ENCODE data around the gene TACC2.
"Not testable (repeated sequence)": the region's sequence is repeated elsewhere in the genome, so short reads cannot be mapped to it uniquely, and the experiment has no call there.

Gene TACC2

DNA sequence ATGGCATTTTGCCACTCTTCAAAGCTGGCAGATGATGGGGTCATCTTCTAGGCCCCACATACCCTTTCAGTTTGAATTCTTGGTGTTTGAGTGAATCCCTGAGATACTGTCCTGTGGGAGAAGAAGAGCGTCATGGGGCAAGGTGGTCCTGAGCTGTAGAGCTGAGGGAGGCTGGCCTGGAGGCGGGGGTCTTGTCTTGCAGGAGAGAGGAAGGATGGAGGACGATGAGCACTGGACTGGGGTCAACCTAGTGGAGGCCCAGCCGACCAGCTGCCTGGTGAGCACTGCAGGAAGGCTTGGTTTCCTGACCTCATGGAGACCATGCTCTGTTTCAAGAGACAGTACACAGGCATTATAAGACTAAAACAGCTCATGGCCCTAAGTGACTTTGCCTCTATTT lies 114.6 kb downstream of the TACC2 start:
- H3K36me3 ChIP-seq (ENCODE audit: insufficient read depth, low read length) = no peaks in the 10 kb centered on the region
- H3K4me3 ChIP-seq (ENCODE audit: low read depth in 1 of 2, low read length in 2 of 2) = no peak overlapping the region
- H3K9ac ChIP-seq (ENCODE audit: low read length) = no peak overlapping the region
- H3K4me1 ChIP-seq (ENCODE audit: insufficient read depth, low read length) = peaks cover 28% of the 10 kb centered on the region
- no peaks in the 10 kb centered on the region for H3K27me3 ChIP-seq (ENCODE audit: control insufficient read depth in 1 of 2, insufficient read depth in 2 of 2, low read length in 2 of 2)
- no peaks in the 10 kb centered on the region for H3K9me3 ChIP-seq (ENCODE audit: low read length)
- no peak overlapping the region for H3K27ac ChIP-seq (ENCODE audit: low read depth, low read length)

DNA sequence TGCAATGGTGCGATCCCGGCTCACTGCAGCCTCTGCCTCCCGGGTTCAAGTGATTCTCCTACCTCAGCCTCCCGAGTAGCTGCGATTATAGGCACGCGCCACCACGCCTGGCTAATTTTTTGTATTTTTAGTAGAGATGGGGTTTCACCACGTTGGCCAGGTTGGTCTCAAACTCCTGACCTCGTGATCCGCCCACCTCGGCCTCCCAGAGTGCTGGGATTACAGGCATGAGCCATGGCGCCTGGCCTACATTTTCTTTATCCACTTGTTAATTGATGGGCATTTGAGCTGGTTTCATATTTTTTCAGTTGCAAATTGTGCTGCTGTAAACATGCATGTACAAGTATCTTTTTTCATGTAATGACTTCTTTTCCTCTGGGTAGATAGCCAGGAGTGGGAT lies 119.8 kb downstream of the TACC2 start:
- H3K4me1 ChIP-seq (ENCODE audit: insufficient read depth, low read length); H3K4me3 ChIP-seq (ENCODE audit: low read depth in 1 of 2, low read length in 2 of 2); H3K27ac ChIP-seq (ENCODE audit: low read depth, low read length); H3K36me3 ChIP-seq (ENCODE audit: insufficient read depth, low read length); H3K9me3 ChIP-seq (ENCODE audit: low read length); H3K9ac ChIP-seq (ENCODE audit: low read length); H3K27me3 ChIP-seq (ENCODE audit: control insufficient read depth in 1 of 2, insufficient read depth in 2 of 2, low read length in 2 of 2): not testable (repeated sequence)

- H3K9ac ChIP-seq (ENCODE audit: low read length) = peak overlapping the region; percentile 79
- H3K27me3 ChIP-seq (ENCODE audit: control insufficient read depth in 1 of 2, insufficient read depth in 2 of 2, low read length in 2 of 2) = no peaks in the 10 kb centered on the region
- H3K27ac ChIP-seq (ENCODE audit: low read depth, low read length) = peak overlapping the region; percentile 96
- H3K4me3 ChIP-seq (ENCODE audit: low read depth in 1 of 2, low read length in 2 of 2) = peak overlapping the region; percentile 22 to 59
- no peaks in the 10 kb centered on the region for H3K9me3 ChIP-seq (ENCODE audit: low read length)
- no peaks in the 10 kb centered on the region for H3K36me3 ChIP-seq (ENCODE audit: insufficient read depth, low read length)
- H3K4me1 ChIP-seq (ENCODE audit: insufficient read depth, low read length) = peaks cover 40% of the 10 kb centered on the region
Measured at GRCh38 chr10:122112021-122112616, 123.2 kb downstream of the TACC2 start.

DNA sequence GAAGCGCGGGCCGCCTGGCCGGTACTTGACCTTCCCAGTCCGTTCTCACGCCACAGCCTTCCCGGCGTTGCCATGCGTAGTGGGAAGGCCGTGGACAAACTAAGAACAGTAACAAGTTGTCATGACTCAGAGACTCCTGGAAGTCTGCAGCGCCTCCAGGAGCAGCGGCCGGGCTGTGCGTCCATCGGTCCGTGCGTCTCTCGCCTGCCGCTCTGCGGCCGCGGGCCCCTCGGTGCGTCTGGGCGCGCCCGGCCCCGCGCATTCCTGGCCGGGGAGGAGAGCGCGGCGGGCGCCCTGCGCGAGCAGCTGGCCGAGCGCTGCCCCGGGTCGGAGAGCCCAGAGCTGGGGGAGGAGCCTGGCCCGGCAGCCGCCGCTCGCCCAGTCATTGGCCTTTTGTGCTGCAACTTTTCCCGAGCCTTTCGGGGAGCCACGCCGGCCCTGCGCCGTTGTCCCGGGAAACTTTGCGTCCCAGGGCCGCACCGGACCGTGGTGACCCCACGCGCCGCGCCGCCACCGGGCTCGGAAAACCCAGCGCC lies 123.7 kb downstream of the TACC2 start:
- Histone ChIP-seq H3K36me3 (ENCODE audit: insufficient read depth, low read length) (no peaks in the 10 kb centered on the region), H3K27me3 (ENCODE audit: control insufficient read depth in 1 of 2, insufficient read depth in 2 of 2, low read length in 2 of 2) (no peaks in the 10 kb centered on the region), H3K4me1 (ENCODE audit: insufficient read depth, low read length) (peaks cover 40% of the 10 kb centered on the region), H3K9ac (ENCODE audit: low read length) (peak overlapping the region; percentile 79), H3K27ac (ENCODE audit: low read depth, low read length) (peak overlapping the region; percentile 96), H3K4me3 (ENCODE audit: low read depth in 1 of 2, low read length in 2 of 2) (peak overlapping the region; percentile 59 to 66), H3K9me3 (ENCODE audit: low read length) (no peaks in the 10 kb centered on the region)

DNA sequence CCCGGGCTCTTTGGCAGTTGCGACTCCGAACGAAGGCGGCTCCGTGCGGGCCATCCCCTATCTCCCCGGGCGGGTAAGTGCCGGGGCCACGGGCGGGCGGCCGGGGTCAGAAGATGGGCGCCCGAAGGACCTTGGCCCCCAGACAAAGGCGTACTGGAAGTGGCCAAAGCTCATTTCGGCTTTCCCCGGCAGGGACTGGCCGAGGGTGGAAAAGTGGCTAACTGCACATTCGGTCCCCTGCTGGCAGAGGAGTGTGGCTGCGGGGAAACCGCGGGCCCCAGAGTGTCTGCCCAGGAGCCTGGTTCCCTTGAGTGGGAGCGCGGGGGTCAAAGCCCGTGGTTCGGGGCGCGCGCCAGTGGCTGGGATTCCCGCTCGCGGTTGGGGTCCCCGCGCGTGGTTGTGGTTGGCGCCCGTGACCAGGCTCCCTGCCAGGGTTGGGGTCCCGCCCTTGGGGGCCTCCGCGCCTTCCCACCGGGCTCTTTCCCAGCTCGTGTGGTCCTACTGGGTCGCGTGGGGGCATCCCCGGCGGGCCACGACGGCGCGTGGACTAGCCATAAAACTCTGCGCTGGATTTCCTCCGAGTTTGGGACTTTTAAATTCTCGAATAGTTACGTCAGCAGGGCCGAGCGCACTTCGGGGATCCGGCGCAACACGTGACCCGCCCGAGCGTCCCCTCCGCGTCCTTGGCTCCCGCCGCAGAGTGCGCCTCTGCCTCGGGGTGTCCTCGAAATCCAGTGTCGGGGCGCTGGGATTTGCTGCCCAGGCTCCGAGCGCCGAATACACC lies 124.4 kb downstream of the TACC2 start:
- H3K9ac ChIP-seq (ENCODE audit: low read length) = peak overlapping the region; percentile 74
- peaks cover 42% of the 10 kb centered on the region for H3K4me1 ChIP-seq (ENCODE audit: insufficient read depth, low read length)
- no peaks in the 10 kb centered on the region for H3K27me3 ChIP-seq (ENCODE audit: control insufficient read depth in 1 of 2, insufficient read depth in 2 of 2, low read length in 2 of 2)
- peak overlapping the region; percentile 55 to 66 for H3K4me3 ChIP-seq (ENCODE audit: low read depth in 1 of 2, low read length in 2 of 2)
- peak overlapping the region; percentile 96 for H3K27ac ChIP-seq (ENCODE audit: low read depth, low read length)
- H3K36me3 ChIP-seq (ENCODE audit: insufficient read depth, low read length) = no peaks in the 10 kb centered on the region
- no peaks in the 10 kb centered on the region for H3K9me3 ChIP-seq (ENCODE audit: low read length)

- peaks cover 46% of the 10 kb centered on the region for H3K4me1 ChIP-seq (ENCODE audit: insufficient read depth, low read length)
- no peaks in the 10 kb centered on the region for H3K36me3 ChIP-seq (ENCODE audit: insufficient read depth, low read length)
- peak overlapping the region; percentile 55 to 66 for H3K4me3 ChIP-seq (ENCODE audit: low read depth in 1 of 2, low read length in 2 of 2)
- H3K9ac ChIP-seq (ENCODE audit: low read length) = peak overlapping the region; percentile 74
- H3K9me3 ChIP-seq (ENCODE audit: low read length) = no peaks in the 10 kb centered on the region
- H3K27ac ChIP-seq (ENCODE audit: low read depth, low read length) = peak overlapping the region; percentile 96
- no peaks in the 10 kb centered on the region for H3K27me3 ChIP-seq (ENCODE audit: control insufficient read depth in 1 of 2, insufficient read depth in 2 of 2, low read length in 2 of 2)
Measured at GRCh38 chr10:122113945-122114747, 125.2 kb downstream of the TACC2 start.

- no peak overlapping the region for H3K9ac ChIP-seq (ENCODE audit: low read length)
- H3K36me3 ChIP-seq (ENCODE audit: insufficient read depth, low read length) = peaks cover 1% of the 10 kb centered on the region
- H3K27ac ChIP-seq (ENCODE audit: low read depth, low read length) = no peak overlapping the region
- H3K9me3 ChIP-seq (ENCODE audit: low read length) = no peaks in the 10 kb centered on the region
- H3K4me3 ChIP-seq (ENCODE audit: low read depth in 1 of 2, low read length in 2 of 2) = no peak overlapping the region
- no peaks in the 10 kb centered on the region for H3K27me3 ChIP-seq (ENCODE audit: control insufficient read depth in 1 of 2, insufficient read depth in 2 of 2, low read length in 2 of 2)
- peaks cover 46% of the 10 kb centered on the region for H3K4me1 ChIP-seq (ENCODE audit: insufficient read depth, low read length)
Measured at GRCh38 chr10:122115874-122116273, 126.9 kb downstream of the TACC2 start.

DNA sequence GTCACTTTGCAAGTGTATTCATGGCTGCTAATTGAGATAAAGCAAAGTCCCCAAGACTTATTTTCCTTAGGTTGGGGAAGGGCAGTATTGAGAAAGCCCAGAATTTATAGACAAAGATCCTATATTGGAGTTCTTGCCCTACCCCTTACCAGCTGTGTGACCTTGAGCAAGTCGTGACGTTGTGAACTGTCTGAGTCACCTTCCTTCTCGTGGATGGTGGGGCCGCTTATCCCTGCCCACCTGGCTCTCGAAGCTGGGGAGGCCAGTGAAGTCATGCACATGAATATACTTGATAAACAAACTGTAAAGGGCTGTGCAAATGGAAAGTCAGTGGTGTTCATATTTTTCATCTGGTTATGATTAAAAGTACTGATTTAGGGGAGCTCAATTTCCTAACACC lies 127.4 kb downstream of the TACC2 start:
- no peaks in the 10 kb centered on the region for H3K27me3 ChIP-seq (ENCODE audit: control insufficient read depth in 1 of 2, insufficient read depth in 2 of 2, low read length in 2 of 2)
- no peaks in the 10 kb centered on the region for H3K9me3 ChIP-seq (ENCODE audit: low read length)
- H3K36me3 ChIP-seq (ENCODE audit: insufficient read depth, low read length) = peaks cover 6% of the 10 kb centered on the region
- peaks cover 46% of the 10 kb centered on the region for H3K4me1 ChIP-seq (ENCODE audit: insufficient read depth, low read length)
- H3K4me3 ChIP-seq (ENCODE audit: low read depth in 1 of 2, low read length in 2 of 2) = no peak overlapping the region
- no peak overlapping the region for H3K27ac ChIP-seq (ENCODE audit: low read depth, low read length)
- H3K9ac ChIP-seq (ENCODE audit: low read length) = no peak overlapping the region

DNA sequence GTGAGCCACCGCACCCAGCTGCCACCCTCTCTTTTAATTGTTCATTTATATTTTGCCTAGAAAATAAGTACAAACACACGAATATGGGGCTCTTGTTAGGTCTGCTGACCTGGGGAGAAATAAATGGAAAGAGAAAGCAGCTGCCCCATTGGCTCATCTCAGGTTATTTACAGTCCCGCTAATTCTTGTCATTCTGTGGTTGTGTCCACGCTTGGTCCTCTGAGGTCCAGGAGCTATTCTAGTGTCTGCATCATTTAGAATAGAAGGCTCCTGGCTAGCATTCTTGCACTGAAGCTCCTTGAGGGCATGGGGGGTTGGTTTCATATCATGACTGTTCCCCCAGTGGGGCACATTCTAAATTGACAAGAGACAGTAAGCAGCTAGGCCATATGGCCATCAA lies 128.5 kb downstream of the TACC2 start:
- no peak overlapping the region for H3K27ac ChIP-seq (ENCODE audit: low read depth, low read length)
- peaks cover 38% of the 10 kb centered on the region for H3K4me1 ChIP-seq (ENCODE audit: insufficient read depth, low read length)
- H3K9ac ChIP-seq (ENCODE audit: low read length) = no peak overlapping the region
- H3K36me3 ChIP-seq (ENCODE audit: insufficient read depth, low read length) = peaks cover 7% of the 10 kb centered on the region
- H3K27me3 ChIP-seq (ENCODE audit: control insufficient read depth in 1 of 2, insufficient read depth in 2 of 2, low read length in 2 of 2) = no peaks in the 10 kb centered on the region
- no peaks in the 10 kb centered on the region for H3K9me3 ChIP-seq (ENCODE audit: low read length)
- H3K4me3 ChIP-seq (ENCODE audit: low read depth in 1 of 2, low read length in 2 of 2) = no peak overlapping the region

DNA sequence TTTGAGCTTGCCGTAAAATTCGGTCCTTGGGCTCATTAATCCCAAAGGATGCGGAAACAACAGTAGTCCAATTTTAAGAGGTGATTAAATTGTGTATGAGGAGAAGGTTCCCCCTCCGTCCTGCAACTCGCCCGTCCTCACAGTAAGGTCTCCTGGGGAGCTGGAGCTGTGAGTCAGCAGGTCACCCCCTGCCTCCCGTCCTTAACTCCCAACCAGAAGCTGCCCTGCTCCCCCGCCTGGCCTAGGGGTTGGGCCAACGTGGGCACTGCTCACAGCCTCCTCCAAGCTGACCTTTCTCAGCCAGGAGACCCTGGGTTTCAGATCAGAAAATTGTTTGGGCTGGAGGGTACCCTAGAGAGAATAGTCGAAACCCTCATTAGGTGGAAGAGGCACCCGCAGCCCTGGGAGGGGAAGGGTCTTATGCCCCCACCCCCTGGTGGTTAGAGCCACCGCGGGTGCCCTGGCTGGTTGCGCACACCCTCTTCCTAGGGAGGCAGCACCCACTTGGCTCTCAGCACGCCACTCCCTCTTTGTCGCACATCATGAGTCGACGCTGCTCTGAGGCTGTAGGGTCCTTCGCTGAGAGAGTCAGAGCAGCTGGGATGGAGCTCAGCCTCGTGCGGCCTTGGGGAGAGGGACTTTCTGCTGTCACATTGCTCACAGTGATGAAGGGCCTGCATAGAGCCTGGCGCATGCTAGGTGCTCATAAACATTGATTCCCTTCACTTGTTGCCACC lies 131.2 kb downstream of the TACC2 start:
- H3K9ac ChIP-seq (ENCODE audit: low read length) = no peak overlapping the region
- H3K36me3 ChIP-seq (ENCODE audit: insufficient read depth, low read length) = peaks cover 7% of the 10 kb centered on the region
- H3K27ac ChIP-seq (ENCODE audit: low read depth, low read length) = no peak overlapping the region
- H3K9me3 ChIP-seq (ENCODE audit: low read length) = no peaks in the 10 kb centered on the region
- peaks cover 24% of the 10 kb centered on the region for H3K4me1 ChIP-seq (ENCODE audit: insufficient read depth, low read length)
- H3K4me3 ChIP-seq (ENCODE audit: low read depth in 1 of 2, low read length in 2 of 2) = no peak overlapping the region
- H3K27me3 ChIP-seq (ENCODE audit: control insufficient read depth in 1 of 2, insufficient read depth in 2 of 2, low read length in 2 of 2) = no peaks in the 10 kb centered on the region

- Histone ChIP-seq H3K27me3 (ENCODE audit: control insufficient read depth in 1 of 2, insufficient read depth in 2 of 2, low read length in 2 of 2) (no peaks in the 10 kb centered on the region), H3K4me1 (ENCODE audit: insufficient read depth, low read length) (peaks cover 15% of the 10 kb centered on the region), H3K9ac (ENCODE audit: low read length) (no peak overlapping the region), H3K4me3 (ENCODE audit: low read depth in 1 of 2, low read length in 2 of 2) (no peak overlapping the region), H3K27ac (ENCODE audit: low read depth, low read length) (no peak overlapping the region), H3K36me3 (ENCODE audit: insufficient read depth, low read length) (peaks cover 7% of the 10 kb centered on the region), H3K9me3 (ENCODE audit: low read length) (no peaks in the 10 kb centered on the region)
Measured at GRCh38 chr10:122121059-122121458, 132.1 kb downstream of the TACC2 start.
